Fibroblast of lung (primary cell): Measurements from ENCODE around the gene TUBB3. TPM values are rescaled to one million over a fixed set of nuclear protein-coding genes. Genes with fewer than 3 reads are reported as not detected.

ENCODE experiments used
- DNase-seq, 2 donors: peaks; one replicate each; pipeline versions ENCODE4 v3.0.0 to v3.0.0-alpha.2; 2010; ENCODE audit warnings: low read depth in 2 of 2
- H2AFZ ChIP-seq: 2 replicates; pipeline ENCODE4 v1.5.1; 2012; ENCODE audit warnings: low read length, control low read depth, inconsistent platforms
- H3K27ac ChIP-seq: 2 replicates; pipeline ENCODE4 v1.5.1; 2011; ENCODE audit warnings: low read length, control low read depth; ENCODE audit not compliant: insufficient read depth
- H3K27me3 ChIP-seq: 2 replicates; pipeline ENCODE4 v1.5.1; 2011; ENCODE audit warnings: mild to moderate bottlenecking, low read length; ENCODE audit not compliant: control insufficient read depth, insufficient read depth
- H3K36me3 ChIP-seq: 2 replicates; pipeline ENCODE4 v1.5.1; 2011; ENCODE audit warnings: low read length; ENCODE audit not compliant: control insufficient read depth, insufficient read depth
- H3K4me1 ChIP-seq: 2 replicates; pipeline ENCODE4 v1.5.1; 2011; ENCODE audit warnings: low read length; ENCODE audit not compliant: control insufficient read depth, insufficient read depth; ENCODE audit errors: extremely low read depth
- H3K4me2 ChIP-seq: 2 replicates; pipeline ENCODE4 v1.5.1; 2011; ENCODE audit warnings: low read length, control low read depth; ENCODE audit not compliant: insufficient read depth; ENCODE audit errors: extremely low read depth
- H3K4me3 ChIP-seq, 4 experiments: fragments of 200-600 bp in 1 of 4; sonication (generic) in 1 of 4; replicated peaks in 1 of 4; 2 replicates each; pipeline ENCODE4 v1.5.1; 2011 to 2016; ENCODE audit warnings: low read length in 4 of 4, low read depth in 3 of 4, mild to moderate bottlenecking in 3 of 4, control low read depth in 2 of 4, inconsistent platforms in 1 of 4, mixed read lengths in 1 of 4; ENCODE audit not compliant: insufficient read depth in 1 of 4; ENCODE audit errors: control extremely low read depth in 1 of 4
- H3K79me2 ChIP-seq: 2 replicates; pipeline ENCODE4 v1.5.1; 2012; ENCODE audit warnings: mild to moderate bottlenecking, low read length, inconsistent platforms; ENCODE audit not compliant: control insufficient read depth, insufficient read depth
- H3K9ac ChIP-seq: 2 replicates; pipeline ENCODE4 v1.5.1; 2011; ENCODE audit warnings: mild to moderate bottlenecking, low read length, control low read depth; ENCODE audit not compliant: insufficient read depth
- H3K9me3 ChIP-seq: 2 replicates; pipeline ENCODE4 v1.5.1; 2012; ENCODE audit warnings: low read depth, low read length; ENCODE audit not compliant: control insufficient read depth, insufficient read depth
- H4K20me1 ChIP-seq: 2 replicates; pipeline ENCODE4 v1.5.1; 2011; ENCODE audit warnings: low read length; ENCODE audit not compliant: control insufficient read depth, insufficient read depth; ENCODE audit errors: extremely low read depth
- CTCF ChIP-seq, 2 donors: IDR thresholded peaks in 1 of 2; conservative IDR thresholded peaks in 1 of 2; 1 replicate in 1 of 2; 2 replicates in 1 of 2; pipeline ENCODE4 v1.5.1; 2011 to 2012; ENCODE audit warnings: low read length in 2 of 2, control low read depth in 1 of 2, inconsistent platforms in 1 of 2, low read depth in 1 of 2, mild to moderate bottlenecking in 1 of 2
- EZH2 ChIP-seq: IDR thresholded peaks from 2 replicates; pipeline ENCODE4 v1.5.1; 2012; ENCODE audit warnings: low read length, control low read depth, mild to moderate bottlenecking; ENCODE audit errors: missing control alignments
- polyA plus RNA-seq, 2 donors: library from polyadenylated mRNA; depleted of rRNA in 1 of 2; stranded (reverse) in 1 of 2; unstranded in 1 of 2; fragments of >200 nt; gene quantifications; 2 replicates each; pipeline ENCODE4 v1.2.1, GENCODE V29; 2011 to 2012; ENCODE audit warnings: missing spikeins in 1 of 2
- total RNA-seq: library from RNA; depleted of rRNA; stranded (reverse); fragments of >200 nt; gene quantifications from 2 replicates; pipeline ENCODE4 v1.2.1, GENCODE V29; 2014

TUBB3 gene
- total and polyA plus RNA-seq, 2 donors (not counting 1 experiment from before 2014, with no cell fraction given): 134 to 294 TPM

GRCh38 chr16:89924297-89924924 lies 1.3 kb downstream of the TUBB3 start:
- Histone ChIP-seq H3K27me3 (no peaks in the 10 kb centered on the region), H3K27ac (peak overlapping the region; percentile 58), H4K20me1 (no peaks in the 10 kb centered on the region), H3K4me3 (peak overlapping the region; percentile 55 to 82 (median 79)), H3K4me2 (peak overlapping the region; percentile 94), H2AFZ (no peak overlapping the region), H3K9ac (peak overlapping the region; percentile 76), H3K36me3 (peaks cover 3% of the 10 kb centered on the region), H3K9me3 (no peaks in the 10 kb centered on the region), H3K4me1 (peaks cover 21% of the 10 kb centered on the region), H3K79me2 (peaks cover 44% of the 10 kb centered on the region)
- peak; percentile 36 to 68 for DNase-seq
- no peak for TF ChIP-seq CTCF (conservative IDR thresholded peaks at IDR 0.05 in 1 of 2, IDR thresholded peaks at IDR 0.05 in 1 of 2; ENCODE audit: low read depth in 1 of 2, low read length in 2 of 2)

GRCh38 chr16:89924925-89925307 lies 1.8 kb downstream of the TUBB3 start:
- Histone ChIP-seq H4K20me1 (no peaks in the 10 kb centered on the region), H2AFZ (no peak overlapping the region), H3K9me3 (no peaks in the 10 kb centered on the region), H3K4me2 (peak overlapping the region; percentile 94), H3K4me1 (peaks cover 21% of the 10 kb centered on the region), H3K4me3 (peak overlapping the region; percentile 55 to 82 (median 79)), H3K27me3 (no peaks in the 10 kb centered on the region), H3K79me2 (peaks cover 46% of the 10 kb centered on the region), H3K36me3 (peaks cover 4% of the 10 kb centered on the region), H3K27ac (peak overlapping the region; percentile 58), H3K9ac (peak overlapping the region; percentile 76)
- TF ChIP-seq EZH2 (no peak), CTCF (conservative IDR thresholded peaks at IDR 0.05 in 1 of 2, IDR thresholded peaks at IDR 0.05 in 1 of 2; ENCODE audit: low read depth in 1 of 2, low read length in 2 of 2) (no peak)
- DNase-seq: no peak

- Histone ChIP-seq H3K27ac (peak overlapping the region; percentile 58), H3K4me2 (peak overlapping the region; percentile 94), H3K4me3 (peak overlapping the region; percentile 55 to 82 (median 79)), H3K79me2 (peaks cover 46% of the 10 kb centered on the region), H3K4me1 (peaks cover 16% of the 10 kb centered on the region), H3K9me3 (no peaks in the 10 kb centered on the region), H3K36me3 (peaks cover 4% of the 10 kb centered on the region), H2AFZ (no peak overlapping the region), H4K20me1 (no peaks in the 10 kb centered on the region), H3K9ac (no peak overlapping the region), H3K27me3 (no peaks in the 10 kb centered on the region)
- DNase-seq: peak in 1 of 2 donors; percentile 20
- TF ChIP-seq EZH2: no peak
- peak in 1 of 2 donors; percentile 13 for TF ChIP-seq CTCF (conservative IDR thresholded peaks at IDR 0.05 in 1 of 2, IDR thresholded peaks at IDR 0.05 in 1 of 2; ENCODE audit: low read depth in 1 of 2, low read length in 2 of 2)
These were observed 2.5 kb downstream of the TUBB3 start for GRCh38 chr16:89925596-89926079.
